SIG-M5 treated with dmso at 0.1 percent for 504 hours (cell line): ENCODE data around the gene PDK1.

Experiments
- DNase-seq: peaks from one replicate; lab custom pipeline; 2025; ENCODE audit not compliant: unreplicated experiment; lab: John Stamatoyannopoulos, UW

Gene PDK1

DNA sequence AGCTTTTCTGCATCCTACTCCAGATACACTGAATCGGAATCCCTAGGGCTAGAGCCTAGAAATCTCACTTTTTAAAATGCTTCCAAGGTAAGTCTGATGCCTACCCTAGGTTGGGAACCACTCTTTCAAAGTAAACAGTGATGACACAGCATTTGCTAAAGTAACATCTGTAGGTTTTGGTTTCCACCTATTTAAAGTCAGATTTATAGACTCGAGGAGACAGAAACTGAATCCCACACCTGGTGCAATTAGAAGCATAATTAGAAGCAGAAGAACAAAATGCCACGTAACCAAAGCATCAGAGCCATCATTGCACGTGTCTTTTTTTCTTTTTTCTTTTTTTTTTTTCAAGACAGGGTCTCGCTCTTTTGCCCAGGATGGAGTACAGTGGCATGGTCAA, 40.9 kb downstream of the PDK1 start:
- no peak for DNase-seq

DNA sequence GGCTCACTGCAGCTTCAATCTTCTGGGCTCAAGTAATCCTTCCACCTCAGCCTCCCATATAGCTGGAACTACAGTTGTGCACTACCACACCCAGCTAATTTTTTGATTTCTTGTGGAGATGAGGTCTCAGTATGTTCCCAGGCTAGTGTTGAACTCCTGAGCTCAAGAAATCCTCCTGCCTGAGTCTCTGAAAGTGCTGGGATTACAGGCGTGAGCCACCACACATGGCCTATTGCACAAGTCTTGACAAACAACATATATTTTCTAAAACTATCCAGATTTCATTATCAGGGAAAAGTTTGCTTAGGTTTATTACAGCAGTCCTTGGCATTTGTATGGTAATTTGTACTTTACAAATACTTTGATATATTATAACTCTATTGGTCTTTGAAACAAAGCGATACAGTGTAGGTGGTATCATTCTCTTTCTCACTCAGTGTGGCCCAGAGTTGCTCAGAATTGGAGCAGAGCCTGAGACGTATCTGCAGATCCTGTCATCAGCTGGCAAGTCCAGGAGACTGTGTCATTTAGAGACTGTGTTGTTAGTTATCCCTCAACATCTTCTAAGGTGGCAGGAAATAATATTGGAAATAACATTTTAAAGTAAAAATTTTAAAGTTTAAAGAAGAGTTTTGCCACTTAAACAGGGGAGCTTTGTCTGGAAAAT, 41.4 kb downstream of the PDK1 start:
- no peak for DNase-seq

DNA sequence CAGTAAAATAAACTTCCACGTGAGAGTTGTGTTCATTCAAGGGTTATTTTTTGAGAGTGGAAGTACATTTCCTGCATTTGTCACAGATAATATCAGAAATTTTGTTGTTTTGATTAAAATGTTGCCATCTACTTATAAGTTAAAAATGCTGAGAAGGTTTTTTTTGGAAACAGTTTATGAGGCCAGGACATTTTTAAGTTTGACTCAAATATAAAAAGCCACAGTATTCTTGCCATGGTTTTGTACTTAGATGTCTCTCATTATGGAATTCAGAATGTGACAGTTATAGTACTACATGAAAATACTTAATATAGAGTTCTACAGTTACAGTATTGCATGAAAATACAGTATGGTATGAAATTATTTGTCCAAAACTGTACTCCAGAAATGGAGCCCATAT, 44.1 kb downstream of the PDK1 start:
- DNase-seq = no peak

GRCh38 chr2:172600557-172601008, 44.7 kb downstream of the PDK1 start:
- no peak for DNase-seq

GRCh38 chr2:172606285-172606684, 50.4 kb downstream of the PDK1 start:
- no peak for DNase-seq

DNA sequence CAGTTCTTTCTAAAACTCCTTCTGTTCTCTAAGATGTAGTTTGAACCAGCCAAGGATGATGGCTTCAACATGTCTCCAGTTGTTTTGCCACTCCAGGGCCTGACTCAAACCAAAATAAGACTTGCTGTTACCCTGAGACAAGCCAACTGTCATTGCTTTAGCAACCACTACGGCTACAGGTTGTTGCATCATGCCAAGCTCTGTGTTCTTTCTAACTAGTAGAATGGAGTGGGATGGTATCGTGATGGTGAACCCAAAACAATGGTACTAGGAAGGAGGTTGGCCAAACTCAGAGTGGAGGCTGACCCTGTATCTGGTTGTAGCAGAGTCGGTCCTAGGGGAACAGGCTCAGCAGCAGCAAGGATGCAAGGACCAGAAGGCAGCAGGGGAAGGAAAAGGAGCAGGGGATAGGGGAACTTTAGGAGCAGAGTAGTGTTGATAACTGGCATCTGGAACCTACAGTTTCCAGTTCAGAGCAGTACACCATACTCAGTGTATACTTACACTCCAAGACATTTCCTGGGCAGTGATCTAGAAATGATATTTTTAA, 51.6 kb downstream of the PDK1 start:
- DNase-seq = no peak

DNA sequence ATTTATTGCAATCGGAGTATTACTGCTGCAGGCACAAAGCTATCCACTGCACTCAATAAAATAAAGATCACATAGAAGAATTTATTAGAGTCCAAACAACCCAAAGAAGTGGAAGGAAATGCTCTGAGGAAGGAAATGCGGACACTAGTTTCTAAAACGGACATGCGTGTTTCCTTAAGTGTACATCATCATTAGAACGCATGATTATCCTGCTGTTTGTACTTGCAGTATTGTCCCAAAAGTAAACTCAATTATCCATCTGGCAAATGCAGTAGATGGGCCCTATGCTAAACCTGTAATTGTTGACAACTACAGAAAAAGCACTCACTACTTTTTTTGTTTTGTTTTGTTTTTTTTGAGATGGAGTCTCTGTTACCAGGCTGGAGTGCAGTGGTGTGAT, 53.6 kb downstream of the PDK1 start:
- DNase-seq = no peak

DNA sequence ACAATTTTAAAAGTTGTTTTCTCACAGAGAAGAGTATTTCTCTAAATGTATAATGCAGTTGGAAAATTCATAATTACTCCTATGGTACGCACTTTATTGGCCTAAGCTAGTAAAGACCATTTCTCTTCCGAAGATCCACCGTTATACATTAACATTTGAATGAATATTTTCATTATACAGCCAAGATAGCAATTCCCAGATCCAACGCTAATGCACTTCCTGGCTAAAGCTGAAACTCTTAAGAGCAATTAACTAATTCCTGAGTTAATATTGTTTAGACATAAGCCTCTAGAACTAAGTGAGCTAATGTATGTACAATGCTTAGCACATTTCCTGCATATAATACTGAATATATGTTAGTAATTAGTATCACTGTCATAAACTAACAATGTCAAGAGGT, 56.2 kb downstream of the PDK1 start:
- no peak for DNase-seq

GRCh38 chr2:172613040-172613439, 57.1 kb downstream of the PDK1 start:
- no peak for DNase-seq

GRCh38 chr2:172613615-172614231, 57.8 kb downstream of the PDK1 start:
- DNase-seq = no peak

GRCh38 chr2:172614932-172615331, 59.0 kb downstream of the PDK1 start:
- no peak for DNase-seq

DNA sequence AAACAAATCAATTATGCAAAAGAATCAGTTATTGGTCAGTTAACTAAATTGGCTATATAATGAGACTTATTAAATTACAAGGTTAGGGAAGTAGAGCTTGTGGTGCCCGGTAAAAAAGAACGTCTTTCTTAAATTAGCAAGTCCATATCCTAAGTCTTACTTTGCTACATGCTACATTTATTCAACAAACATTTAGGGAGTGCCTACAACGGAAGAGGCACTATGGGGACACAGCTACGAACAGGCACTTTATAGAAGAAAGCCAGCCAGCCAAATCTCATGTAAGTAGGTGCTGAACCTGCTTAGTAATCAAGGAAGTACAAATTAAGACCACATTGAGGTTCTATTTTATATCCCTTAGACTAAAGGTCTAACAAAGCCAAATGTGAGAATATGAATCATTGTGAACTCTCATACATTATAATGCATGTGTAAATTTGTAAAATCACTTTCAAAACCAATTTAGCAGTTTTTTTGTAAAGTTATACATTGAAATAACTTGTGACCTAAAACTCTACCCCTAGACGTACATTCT, 59.9 kb downstream of the PDK1 start:
- no peak for DNase-seq

GRCh38 chr2:172617115-172617514, 61.2 kb downstream of the PDK1 start:
- DNase-seq = no peak

- no peak for DNase-seq
These were observed 67.5 kb downstream of the PDK1 start for GRCh38 chr2:172623249-172623965.

- no peak for DNase-seq
These were observed 69.1 kb downstream of the PDK1 start for GRCh38 chr2:172624996-172625395.

GRCh38 chr2:172627181-172627580, 71.3 kb downstream of the PDK1 start:
- no peak for DNase-seq

DNA sequence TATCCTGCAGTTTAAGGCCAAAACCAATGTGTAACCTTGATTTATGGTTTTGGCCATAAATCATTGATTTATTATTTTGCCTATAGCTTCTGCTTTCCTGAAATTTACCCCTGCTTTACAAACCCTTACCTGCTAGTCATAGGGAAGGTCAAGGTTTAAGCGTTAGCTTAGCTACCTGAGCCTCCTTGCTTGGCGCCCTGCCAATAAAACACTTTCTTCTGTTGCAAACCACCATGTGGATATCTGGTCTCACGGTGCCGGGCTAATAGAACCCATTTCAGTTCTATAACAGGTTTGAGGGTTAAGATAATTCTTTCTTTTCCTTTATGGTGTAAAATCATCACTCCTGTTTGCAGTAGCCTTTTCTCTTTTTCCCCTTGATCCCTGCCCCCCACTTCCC, 72.2 kb downstream of the PDK1 start:
- DNase-seq = no peak

DNA sequence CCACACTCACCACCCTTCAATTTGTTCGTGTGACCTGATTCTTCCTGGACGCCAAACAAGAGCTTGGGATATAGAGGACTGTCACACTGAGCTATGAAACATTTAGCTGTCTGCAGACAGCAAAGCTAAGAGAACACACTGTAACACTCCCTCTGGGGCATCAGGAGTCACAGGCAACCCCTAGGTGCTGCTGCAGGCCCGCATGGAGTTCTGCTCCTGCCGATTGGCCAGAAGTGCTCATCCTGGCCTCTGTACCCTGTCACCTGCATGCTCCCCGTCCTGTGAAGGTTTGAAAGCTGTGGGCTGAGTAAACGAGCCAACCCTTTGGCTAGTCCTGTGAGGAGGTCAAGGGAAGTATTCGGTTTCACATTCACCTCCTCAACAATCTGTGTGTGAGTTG, 73.7 kb downstream of the PDK1 start:
- no peak for DNase-seq

- no peak for DNase-seq
These were observed 74.3 kb downstream of the PDK1 start for GRCh38 chr2:172630181-172630580.

GRCh38 chr2:172634477-172634876, 78.6 kb downstream of the PDK1 start:
- no peak for DNase-seq

DNA sequence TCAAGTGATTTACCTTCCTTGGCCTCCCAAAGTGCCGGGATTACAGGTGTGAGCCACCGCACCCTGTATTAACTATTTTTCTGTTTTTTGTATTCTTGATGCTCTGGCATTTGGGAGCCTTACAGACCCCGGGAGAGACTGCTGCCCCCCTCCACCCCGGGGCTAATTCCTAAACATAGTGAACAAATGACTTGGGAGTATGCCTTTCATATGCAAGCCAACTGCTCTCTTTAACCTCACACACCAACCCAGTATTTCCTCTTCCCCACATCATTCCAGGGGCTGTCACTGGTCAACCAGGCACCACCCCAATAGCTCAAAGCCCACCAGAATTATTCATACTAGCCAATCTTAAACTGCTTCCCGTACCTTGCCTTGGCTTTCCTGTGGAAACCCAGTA, 79.7 kb downstream of the PDK1 start:
- no peak for DNase-seq

DNA sequence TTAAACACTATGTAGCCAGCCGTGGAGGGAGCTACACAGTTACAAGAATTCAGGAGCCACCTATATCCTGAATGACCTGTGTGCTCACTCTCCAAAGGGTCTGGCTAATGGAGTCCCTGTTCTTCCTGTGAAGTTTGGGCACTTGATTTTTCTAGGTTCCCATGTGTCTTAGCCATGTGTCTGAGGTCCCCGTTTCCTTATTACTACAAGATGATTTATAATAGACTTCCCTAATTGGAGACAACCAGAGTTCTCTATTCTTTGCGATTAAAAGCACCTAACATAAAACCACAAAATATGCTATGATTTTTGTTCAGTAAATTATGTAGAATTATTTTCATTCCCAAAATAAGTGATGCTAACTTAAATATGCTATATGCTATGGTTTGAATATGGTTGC, 83.4 kb downstream of the PDK1 start:
- no peak for DNase-seq
